Measurements from ENCODE around the gene SLC6A17. TPM values are rescaled to one million over a fixed set of nuclear protein-coding genes. Genes with fewer than 3 reads are reported as not detected.

The SLC6A17 gene
- total RNA-seq, 1 experiment from 2014 or later = 0.24 TPM

DNA sequence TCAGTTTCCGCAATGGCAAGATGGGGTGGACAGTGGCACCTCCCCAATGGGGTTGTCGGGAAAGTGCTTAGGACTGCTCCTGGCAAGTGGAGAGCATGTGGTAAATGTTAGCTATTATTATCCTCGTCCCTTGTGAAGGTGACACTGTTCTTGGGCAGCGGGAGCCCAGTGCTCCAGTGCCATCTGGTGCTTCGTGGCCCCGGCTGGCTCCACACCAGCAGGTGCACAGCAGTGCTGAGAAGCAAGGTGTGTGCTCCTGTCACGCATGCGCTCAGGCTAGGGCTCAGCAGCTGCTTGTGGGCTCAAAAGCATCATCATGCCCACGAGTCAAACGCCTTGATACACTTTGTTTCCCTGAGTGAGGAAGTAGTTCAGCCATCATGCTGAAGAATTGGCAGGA lies 34.9 kb downstream of the SLC6A17 start:
- Mint-ChIP-seq H3K4me3 (no peak overlapping the region), H3K27me3 (ENCODE audit: low read depth) (no peaks in the 10 kb centered on the region), H3K4me1 (peaks cover 17% of the 10 kb centered on the region), H3K27ac (no peak overlapping the region), H3K36me3 (no peaks in the 10 kb centered on the region), H3K9me3 (no peaks in the 10 kb centered on the region)
- DNase-seq (ENCODE audit: low spot score) (no peak), ATAC-seq (no peak)
- CTCF ChIA-PET = interaction anchor here (1.7 to 3.1 kb wide), 3 partner anchors 12 to 22 kb away, joined by 5 to 25 read pairs (median 8); no protein-coding TSS in a partner anchor
- TF ChIP-seq RELA (CRISPR knock-in tag; IDR thresholded peaks at IDR 0.05; ENCODE audit: borderline replicate concordance) (no peak), NFE2L1 (CRISPR knock-in tag; IDR thresholded peaks at IDR 0.05) (no peak), FOXP1 (CRISPR knock-in tag; IDR thresholded peaks at IDR 0.05; ENCODE audit: borderline replicate concordance) (no peak), CBFB (CRISPR knock-in tag; IDR thresholded peaks at IDR 0.05; ENCODE audit: low read depth) (no peak), ETV6 (CRISPR knock-in tag; IDR thresholded peaks at IDR 0.05) (no peak), ZNF671 (CRISPR knock-in tag; IDR thresholded peaks at IDR 0.05) (no peak), SMAD3 (CRISPR knock-in tag; IDR thresholded peaks at IDR 0.05; ENCODE audit: borderline replicate concordance) (no peak), KAT7 (CRISPR knock-in tag; IDR thresholded peaks at IDR 0.05; ENCODE audit: borderline replicate concordance) (no peak), CREM (CRISPR knock-in tag; IDR thresholded peaks at IDR 0.05) (no peak)
- TF ChIP-seq, protein P1, sequence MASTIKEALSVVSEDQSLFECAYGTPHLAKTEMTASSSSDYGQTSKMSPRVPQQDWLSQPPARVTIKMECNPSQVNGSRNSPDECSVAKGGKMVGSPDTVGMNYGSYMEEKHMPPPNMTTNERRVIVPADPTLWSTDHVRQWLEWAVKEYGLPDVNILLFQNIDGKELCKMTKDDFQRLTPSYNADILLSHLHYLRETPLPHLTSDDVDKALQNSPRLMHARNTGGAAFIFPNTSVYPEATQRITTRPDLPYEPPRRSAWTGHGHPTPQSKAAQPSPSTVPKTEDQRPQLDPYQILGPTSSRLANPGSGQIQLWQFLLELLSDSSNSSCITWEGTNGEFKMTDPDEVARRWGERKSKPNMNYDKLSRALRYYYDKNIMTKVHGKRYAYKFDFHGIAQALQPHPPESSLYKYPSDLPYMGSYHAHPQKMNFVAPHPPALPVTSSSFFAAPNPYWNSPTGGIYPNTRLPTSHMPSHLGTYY (CRISPR knock-in tag; IDR thresholded peaks at IDR 0.05) = no peak
- TF ChIP-seq, protein P2, sequence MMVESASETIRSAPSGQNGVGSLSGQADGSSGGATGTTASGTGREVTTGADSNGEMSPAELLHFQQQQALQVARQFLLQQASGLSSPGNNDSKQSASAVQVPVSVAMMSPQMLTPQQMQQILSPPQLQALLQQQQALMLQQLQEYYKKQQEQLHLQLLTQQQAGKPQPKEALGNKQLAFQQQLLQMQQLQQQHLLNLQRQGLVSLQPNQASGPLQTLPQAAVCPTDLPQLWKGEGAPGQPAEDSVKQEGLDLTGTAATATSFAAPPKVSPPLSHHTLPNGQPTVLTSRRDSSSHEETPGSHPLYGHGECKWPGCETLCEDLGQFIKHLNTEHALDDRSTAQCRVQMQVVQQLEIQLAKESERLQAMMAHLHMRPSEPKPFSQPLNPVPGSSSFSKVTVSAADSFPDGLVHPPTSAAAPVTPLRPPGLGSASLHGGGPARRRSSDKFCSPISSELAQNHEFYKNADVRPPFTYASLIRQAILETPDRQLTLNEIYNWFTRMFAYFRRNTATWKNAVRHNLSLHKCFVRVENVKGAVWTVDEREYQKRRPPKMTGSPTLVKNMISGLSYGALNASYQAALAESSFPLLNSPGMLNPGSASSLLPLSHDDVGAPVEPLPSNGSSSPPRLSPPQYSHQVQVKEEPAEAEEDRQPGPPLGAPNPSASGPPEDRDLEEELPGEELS (CRISPR knock-in tag; IDR thresholded peaks at IDR 0.05) = no peak
- TF ChIP-seq, protein P3, sequence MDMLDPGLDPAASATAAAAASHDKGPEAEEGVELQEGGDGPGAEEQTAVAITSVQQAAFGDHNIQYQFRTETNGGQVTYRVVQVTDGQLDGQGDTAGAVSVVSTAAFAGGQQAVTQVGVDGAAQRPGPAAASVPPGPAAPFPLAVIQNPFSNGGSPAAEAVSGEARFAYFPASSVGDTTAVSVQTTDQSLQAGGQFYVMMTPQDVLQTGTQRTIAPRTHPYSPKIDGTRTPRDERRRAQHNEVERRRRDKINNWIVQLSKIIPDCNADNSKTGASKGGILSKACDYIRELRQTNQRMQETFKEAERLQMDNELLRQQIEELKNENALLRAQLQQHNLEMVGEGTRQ (CRISPR knock-in tag; IDR thresholded peaks at IDR 0.05) = no peak
- TF ChIP-seq, protein P4, sequence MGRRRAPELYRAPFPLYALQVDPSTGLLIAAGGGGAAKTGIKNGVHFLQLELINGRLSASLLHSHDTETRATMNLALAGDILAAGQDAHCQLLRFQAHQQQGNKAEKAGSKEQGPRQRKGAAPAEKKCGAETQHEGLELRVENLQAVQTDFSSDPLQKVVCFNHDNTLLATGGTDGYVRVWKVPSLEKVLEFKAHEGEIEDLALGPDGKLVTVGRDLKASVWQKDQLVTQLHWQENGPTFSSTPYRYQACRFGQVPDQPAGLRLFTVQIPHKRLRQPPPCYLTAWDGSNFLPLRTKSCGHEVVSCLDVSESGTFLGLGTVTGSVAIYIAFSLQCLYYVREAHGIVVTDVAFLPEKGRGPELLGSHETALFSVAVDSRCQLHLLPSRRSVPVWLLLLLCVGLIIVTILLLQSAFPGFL (CRISPR knock-in tag; IDR thresholded peaks at IDR 0.05; ENCODE audit: borderline replicate concordance) = no peak
- TF ChIP-seq, protein P5, sequence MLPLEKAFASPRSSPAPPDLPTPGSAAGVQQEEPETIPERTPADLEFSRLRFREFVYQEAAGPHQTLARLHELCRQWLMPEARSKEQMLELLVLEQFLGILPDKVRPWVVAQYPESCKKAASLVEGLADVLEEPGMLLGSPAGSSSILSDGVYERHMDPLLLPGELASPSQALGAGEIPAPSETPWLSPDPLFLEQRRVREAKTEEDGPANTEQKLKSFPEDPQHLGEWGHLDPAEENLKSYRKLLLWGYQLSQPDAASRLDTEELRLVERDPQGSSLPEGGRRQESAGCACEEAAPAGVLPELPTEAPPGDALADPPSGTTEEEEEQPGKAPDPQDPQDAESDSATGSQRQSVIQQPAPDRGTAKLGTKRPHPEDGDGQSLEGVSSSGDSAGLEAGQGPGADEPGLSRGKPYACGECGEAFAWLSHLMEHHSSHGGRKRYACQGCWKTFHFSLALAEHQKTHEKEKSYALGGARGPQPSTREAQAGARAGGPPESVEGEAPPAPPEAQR (CRISPR knock-in tag; IDR thresholded peaks at IDR 0.05) = no peak
- POLR2A ChIA-PET = no interaction called here

DNA sequence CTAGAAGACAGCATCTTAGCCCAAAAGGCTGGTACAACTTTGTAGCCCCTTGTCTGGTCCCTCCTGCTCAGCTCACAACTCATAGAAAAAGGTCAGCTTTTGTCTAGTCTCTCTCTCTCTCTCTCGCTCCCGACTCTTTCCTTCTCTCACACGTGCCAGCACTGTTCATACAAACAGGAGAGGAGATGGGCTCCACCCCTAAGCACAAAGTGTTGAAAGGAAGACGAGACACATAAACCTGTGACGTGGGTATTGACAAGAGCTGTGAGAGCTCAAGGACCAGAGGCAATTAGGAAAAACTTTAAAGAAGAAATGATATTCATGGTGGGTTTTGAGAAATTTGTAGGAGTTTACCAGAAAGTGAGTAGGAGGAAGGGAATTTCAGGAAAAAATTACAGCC lies 36.3 kb downstream of the SLC6A17 start:
- DNase-seq (ENCODE audit: low spot score) (no peak), ATAC-seq (no peak)
- peaks cover 17% of the 10 kb centered on the region for H3K4me1 Mint-ChIP-seq
- H3K27ac Mint-ChIP-seq = no peak overlapping the region
- no peaks in the 10 kb centered on the region for H3K36me3 Mint-ChIP-seq
- POLR2A ChIA-PET = no interaction called here
- no peaks in the 10 kb centered on the region for H3K27me3 Mint-ChIP-seq (ENCODE audit: low read depth)
- CTCF ChIA-PET = interaction anchor here (0.8 to 3.1 kb wide), 5 partner anchors 11 to 274 kb away, joined by 3 to 25 read pairs (median 7); partner anchors contain the start of gene RBM15
- H3K4me3 Mint-ChIP-seq = no peak overlapping the region
- no peaks in the 10 kb centered on the region for H3K9me3 Mint-ChIP-seq
- TF ChIP-seq, protein P6, sequence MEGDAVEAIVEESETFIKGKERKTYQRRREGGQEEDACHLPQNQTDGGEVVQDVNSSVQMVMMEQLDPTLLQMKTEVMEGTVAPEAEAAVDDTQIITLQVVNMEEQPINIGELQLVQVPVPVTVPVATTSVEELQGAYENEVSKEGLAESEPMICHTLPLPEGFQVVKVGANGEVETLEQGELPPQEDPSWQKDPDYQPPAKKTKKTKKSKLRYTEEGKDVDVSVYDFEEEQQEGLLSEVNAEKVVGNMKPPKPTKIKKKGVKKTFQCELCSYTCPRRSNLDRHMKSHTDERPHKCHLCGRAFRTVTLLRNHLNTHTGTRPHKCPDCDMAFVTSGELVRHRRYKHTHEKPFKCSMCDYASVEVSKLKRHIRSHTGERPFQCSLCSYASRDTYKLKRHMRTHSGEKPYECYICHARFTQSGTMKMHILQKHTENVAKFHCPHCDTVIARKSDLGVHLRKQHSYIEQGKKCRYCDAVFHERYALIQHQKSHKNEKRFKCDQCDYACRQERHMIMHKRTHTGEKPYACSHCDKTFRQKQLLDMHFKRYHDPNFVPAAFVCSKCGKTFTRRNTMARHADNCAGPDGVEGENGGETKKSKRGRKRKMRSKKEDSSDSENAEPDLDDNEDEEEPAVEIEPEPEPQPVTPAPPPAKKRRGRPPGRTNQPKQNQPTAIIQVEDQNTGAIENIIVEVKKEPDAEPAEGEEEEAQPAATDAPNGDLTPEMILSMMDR (IDR thresholded peaks at IDR 0.05) = no peak
- no peak for TF ChIP-seq TEAD1 (CRISPR knock-in tag; IDR thresholded peaks at IDR 0.05)
- TF ChIP-seq TP53 (CRISPR knock-in tag; IDR thresholded peaks at IDR 0.05) = no peak
- TF ChIP-seq, protein P4 (CRISPR knock-in tag; IDR thresholded peaks at IDR 0.05; ENCODE audit: borderline replicate concordance) = no peak
- TF ChIP-seq, protein P3 (CRISPR knock-in tag; IDR thresholded peaks at IDR 0.05) = no peak
- TF ChIP-seq SOX15 (CRISPR knock-in tag; IDR thresholded peaks at IDR 0.05) = no peak
- TF ChIP-seq ZNF263 (CRISPR knock-in tag; IDR thresholded peaks at IDR 0.05; ENCODE audit: low read depth) = no peak
- TF ChIP-seq, protein P7, sequence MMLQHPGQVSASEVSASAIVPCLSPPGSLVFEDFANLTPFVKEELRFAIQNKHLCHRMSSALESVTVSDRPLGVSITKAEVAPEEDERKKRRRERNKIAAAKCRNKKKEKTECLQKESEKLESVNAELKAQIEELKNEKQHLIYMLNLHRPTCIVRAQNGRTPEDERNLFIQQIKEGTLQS (CRISPR knock-in tag; conservative IDR thresholded peaks at IDR 0.05) = no peak
- no peak for TF ChIP-seq CREM (CRISPR knock-in tag; IDR thresholded peaks at IDR 0.05)
